K562 (cell line): Measurements from ENCODE around the gene LIMCH1. TPM values are rescaled to one million over a fixed set of nuclear protein-coding genes. Genes with fewer than 3 reads are reported as not detected.

Source experiments
- ATAC-seq: fragments of 200-7000 bp; cut with Tn5 transposase; 3 replicates; pipeline ENCODE4 v1.9.1; 2020; ENCODE audit warnings: moderate library complexity
- BruUV-seq: library from RNA; stranded (reverse); fragments of 400-500 nt; replicated peaks from 2 replicates; lab custom pipeline; 2021; lab: Mats Ljungman, UMichigan
- CTCF ChIA-PET: fragments of 300-600 bp; formaldehyde crosslinking; extraction: SDS; loops from one replicate; lab custom pipeline; 2021; ENCODE audit warnings: low intra/inter-chr PET ratio; lab: Yijun Ruan, JAX
- POLR2A ChIA-PET: fragments of 300-600, 350-650 bp; sonication (Branson Sonifier 250); formaldehyde crosslinking; extraction: SDS; loops from one replicate; lab custom pipeline; 2021; ENCODE audit warnings: antibody characterized with exemption, inconsistent platforms; lab: Yijun Ruan, JAX
- DNase-seq, 4 experiments: peaks; one replicate each; pipeline versions ENCODE4 v3.0.0 to v3.0.0-alpha.2; 2011 to 2018; ENCODE audit warnings: low spot score in 3 of 4, mixed read lengths in 3 of 4; ENCODE audit errors: extremely low read depth in 1 of 4
- FAIRE-seq: peaks from 2 replicates; lab custom pipeline; 2011; peaks lifted over from hg19 to GRCh38; lab: Jason Lieb, UNC
- H2AFZ ChIP-seq: 2 replicates; pipeline ENCODE4 v1.6.0; 2011; ENCODE audit warnings: low read depth, low read length, control low read depth, inconsistent platforms
- H3K27ac ChIP-seq: fragments of 200-600 bp; 3 replicates; pipeline ENCODE4 v1.8.0; 2011; ENCODE audit warnings: low read depth, mild to moderate bottlenecking, control low read depth, inconsistent platforms, low read length, moderate library complexity, mixed read lengths; ENCODE audit errors: extremely low read depth
- H3K27me3 ChIP-seq, 2 experiments: fragments of 300-600 bp in 1 of 2; 2 replicates in 1 of 2; 3 replicates in 1 of 2; pipeline versions ENCODE4 v1.6.0 to v1.8.0; 2011; ENCODE audit warnings: inconsistent platforms in 2 of 2, low read length in 2 of 2, mild to moderate bottlenecking in 1 of 2, mixed read lengths in 1 of 2, moderate library complexity in 1 of 2; ENCODE audit not compliant: control insufficient read depth in 2 of 2, insufficient read depth in 2 of 2
- H3K36me3 ChIP-seq: fragments of 300-600 bp; 3 replicates; pipeline ENCODE4 v1.8.0; 2011; ENCODE audit warnings: mild to moderate bottlenecking, low read length, inconsistent platforms; ENCODE audit not compliant: control insufficient read depth, insufficient read depth
- H3K4me1 ChIP-seq, 2 experiments: fragments of 200-600 bp in 1 of 2; replicated peaks in 1 of 2; 2 replicates in 1 of 2; 3 replicates in 1 of 2; pipeline versions ENCODE4 v1.5.1 to v1.8.0; 2011; ENCODE audit warnings: inconsistent platforms in 2 of 2, low read length in 2 of 2, mild to moderate bottlenecking in 1 of 2, mixed read lengths in 1 of 2, moderate library complexity in 1 of 2; ENCODE audit not compliant: control insufficient read depth in 2 of 2, insufficient read depth in 2 of 2
- H3K4me2 ChIP-seq: 2 replicates; pipeline ENCODE4 v1.6.1; 2011; ENCODE audit warnings: low read length, control low read depth, inconsistent platforms, mixed read lengths; ENCODE audit not compliant: insufficient read depth
- H3K4me3 ChIP-seq: fragments of 200-600 bp; sonication (generic), shearing (Covaris generic); 2 replicates; pipeline ENCODE4 v1.5.1; 2016; ENCODE audit warnings: control low read depth, inconsistent platforms
- H3K79me2 ChIP-seq: fragments of 200-600 bp; 3 replicates; pipeline ENCODE4 v1.8.0; 2011; ENCODE audit warnings: low read length, inconsistent platforms; ENCODE audit not compliant: control insufficient read depth, insufficient read depth
- H3K9ac ChIP-seq, 2 experiments: 2 replicates each; pipeline versions ENCODE4 v1.6.0 to v1.6.1; 2011; ENCODE audit warnings: low read depth in 2 of 2, low read length in 2 of 2, control low read depth in 1 of 2, inconsistent platforms in 1 of 2, mild to moderate bottlenecking in 1 of 2, mixed read lengths in 1 of 2; ENCODE audit not compliant: insufficient read depth in 1 of 2
- H3K9me1 ChIP-seq: one replicate; pipeline ENCODE4 v1.6.0; 2011; ENCODE audit warnings: inconsistent platforms, mild to moderate bottlenecking, low read length, moderate library complexity; ENCODE audit not compliant: control insufficient read depth, insufficient read depth
- H3K9me3 ChIP-seq: replicated peaks from 2 replicates; pipeline ENCODE4 v1.5.1; 2011; ENCODE audit warnings: low read depth, low read length, inconsistent platforms; ENCODE audit not compliant: control insufficient read depth, insufficient read depth
- H4K20me1 ChIP-seq: replicated peaks from 2 replicates; pipeline ENCODE4 v1.6.1; 2011; ENCODE audit warnings: low read length, inconsistent platforms, mixed read lengths; ENCODE audit not compliant: control insufficient read depth, insufficient read depth
- ATF1 ChIP-seq, 2 experiments: fragments of 450-650 bp in 1 of 2; IDR thresholded peaks; 2 replicates each; pipeline ENCODE4 v1.6.1; 2016; ENCODE audit warnings: missing compliant biosample characterization in 1 of 2, missing genetic modification characterization in 1 of 2
- CEBPB ChIP-seq: fragments of 450-650 bp; IDR thresholded peaks from 2 replicates; pipeline ENCODE4 v1.6.1; 2016; ENCODE audit warnings: missing genetic modification characterization, missing compliant biosample characterization
- GATAD2A ChIP-seq: fragments of 450-650 bp; IDR thresholded peaks from 2 replicates; pipeline ENCODE4 v1.6.1; 2017
- KDM1A ChIP-seq, 2 experiments: fragments of 450-650 bp; IDR thresholded peaks; 2 replicates each; pipeline ENCODE4 v1.6.1; 2016; ENCODE audit warnings: mild to moderate bottlenecking in 2 of 2
- WGBS: fragments of 100-300 bp; shearing (Covaris generic); methylation state at CpG from one replicate; pipeline ENCODE4 v1.1.6; 2016; ENCODE audit warnings: low coverage, mixed read lengths; ENCODE audit not compliant: insufficient coverage; ENCODE audit errors: missing lambda C conversion rate; 5-methylcytosine and 5-hydroxymethylcytosine counted together
- in situ Hi-C: fragments of 300-500 bp; cut with MboI; formaldehyde crosslinking; loops from 4 replicates; pipeline ENCODE4 v1.15.0; 2018; ENCODE audit warnings: inconsistent platforms, mixed read lengths
- intact Hi-C: fragments of 100-400 bp; cut with micrococcal nuclease; formaldehyde crosslinking; loops from 2 replicates; pipeline ENCODE4 v1.14.2; 2022
- polyA plus RNA-seq, 8 experiments: library from polyadenylated mRNA; depleted of rRNA in 4 of 8; stranded (reverse) in 5 of 8; unstranded in 3 of 8; fragments of >200 nt; fragmentation: Nextera tagmentation in 2 of 8; fragmentation: Illumina TruSeq in 1 of 8; extraction: Ambion mirVana in 2 of 8; extraction: Trizol in 1 of 8; gene quantifications; 2 replicates each; pipeline versions ENCODE4 v1.2.1 to v1.2.3, GENCODE V29; 2011 to 2014; ENCODE audit warnings: inconsistent platforms in 1 of 8, missing spikeins in 1 of 8
- total RNA-seq, 7 experiments: library from RNA; depleted of rRNA in 6 of 7; stranded (reverse); fragments of >200 nt in 6 of 7; fragmentation: Illumina TruSeq in 2 of 7; extraction: Trizol in 2 of 7; gene quantifications; 2 replicates each; pipeline versions ENCODE4 v1.2.1 to v1.2.3, GENCODE V29; 2011 to 2021; ENCODE audit warnings: low replicate concordance in 1 of 7

Gene LIMCH1
- total and polyA plus RNA-seq, 9 of the 15 experiments (the other 6 are each of a cell fraction or from before 2014, with no cell fraction given), result 0.35 TPM; not detected in 8

DNA sequence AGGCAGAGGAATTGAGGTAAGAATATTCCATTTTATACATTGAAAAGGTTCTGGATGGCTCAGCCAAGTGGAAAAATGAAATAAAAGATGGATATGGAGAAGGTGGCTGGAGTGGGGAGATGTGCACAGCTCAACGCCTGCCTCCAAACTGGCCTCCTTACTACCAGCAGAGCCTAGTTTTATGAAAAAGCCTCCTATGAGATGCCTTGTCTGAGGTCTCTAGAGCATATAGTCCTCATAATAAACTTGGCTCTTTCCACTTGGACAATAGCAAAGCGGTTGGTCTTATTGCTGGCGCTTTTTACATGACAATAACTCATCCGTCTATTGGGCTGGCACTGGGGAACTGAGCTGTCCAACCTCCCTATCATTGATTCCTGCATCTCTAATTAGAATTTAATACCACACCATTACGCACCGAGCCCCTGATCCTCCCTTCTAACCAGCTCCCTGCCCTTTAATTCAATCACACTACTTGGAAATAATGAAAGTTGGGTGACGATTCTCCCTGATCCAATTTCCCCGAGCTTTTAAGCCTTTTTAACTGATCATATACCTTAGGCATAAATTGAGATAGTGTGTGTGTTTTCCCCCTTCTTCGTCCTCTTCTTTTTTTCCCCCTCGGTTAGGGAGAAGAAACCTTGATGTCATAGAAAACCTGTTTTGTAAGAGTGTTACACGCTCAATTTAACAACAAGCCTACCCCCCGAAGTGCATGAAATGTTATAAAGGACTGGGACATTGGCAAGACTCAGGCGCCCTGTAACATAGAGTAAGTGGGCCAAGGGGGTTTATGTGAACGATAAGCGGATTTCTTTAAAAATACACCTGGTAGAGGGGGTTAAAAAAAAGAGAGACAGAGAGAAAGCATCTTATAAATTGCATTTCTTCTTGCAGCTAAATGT is 210.9 kb downstream of the LIMCH1 start, which contains the start of gene PHOX2B:
TSS of gene PHOX2B (minus strand) at position 155 of the 905 bp plus-strand sequence. CDS start at position 40, 115 bp downstream.
- Histone ChIP-seq H3K4me2 (no peak within 1 kb of the TSS), H4K20me1 (no peaks in the 10 kb centered on the region), H3K27me3 (peaks cover 27 to 68% of the 10 kb centered on the region in 2 experiments; a peak in 4 of 5 replicates), H3K9ac (no peak within 1 kb of the TSS), H3K79me2 (no peaks in the 10 kb centered on the region), H3K27ac (no peak within 1 kb of the TSS), H3K4me1 (peaks cover 0 to 14% of the 10 kb centered on the region in 2 experiments; a peak in 2 of 5 replicates), H2AFZ (no peak within 1 kb of the TSS), H3K4me3 (no peak within 1 kb of the TSS), H3K9me1 (no peaks in the 10 kb centered on the region), H3K9me3 (no peaks in the 10 kb centered on the region), H3K36me3 (no peaks in the 10 kb centered on the region)
- in situ Hi-C loops (no loop called here), intact Hi-C loops (no loop called here)
- FAIRE-seq (no peak), DNase-seq (no peak), ATAC-seq (no peak)
- ChIA-PET CTCF (no interaction called here), POLR2A (no interaction called here)
- WGBS, result 0% methylated on average over 15 of the region's 15 CpGs
- TF ChIP-seq CEBPB (tag), result no peak
- no TSS peak for BruUV-seq

DNA sequence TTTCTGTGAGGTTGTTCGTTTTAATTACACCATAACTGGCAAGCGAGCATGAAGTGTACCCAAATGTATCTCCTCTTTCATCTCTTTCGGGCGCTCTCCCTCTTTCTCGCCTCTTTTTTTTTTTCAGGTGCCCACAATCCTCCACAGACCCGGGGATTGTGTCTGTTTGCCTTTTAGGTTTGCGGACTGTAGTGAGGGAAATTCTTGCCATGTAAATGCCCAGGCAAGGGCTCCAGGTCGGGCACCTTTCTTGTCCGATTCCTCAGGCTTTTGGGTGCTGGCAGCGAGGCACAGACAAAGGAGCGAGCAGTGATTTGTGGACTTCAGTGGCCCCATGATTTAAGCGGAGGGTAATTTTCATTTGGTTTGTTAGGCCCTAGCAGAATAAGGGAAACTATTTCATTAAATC is 211.7 kb downstream of the LIMCH1 start:
- in situ Hi-C loops, result no loop called here
- H4K20me1 ChIP-seq, result no peaks in the 10 kb centered on the region; the same call in 1 of the 2 replicates
- FAIRE-seq (no peak), DNase-seq (no peak), ATAC-seq (no peak)
- ChIA-PET POLR2A (no interaction called here), CTCF (no interaction called here)
- H3K27me3 ChIP-seq, result peaks cover 24 to 65% of the 10 kb centered on the region in 2 experiments; a peak in 4 of 5 replicates
- BruUV-seq, result no TSS peak
- no peak overlapping the region for H3K4me2 ChIP-seq
- no peak for TF ChIP-seq ATF1 (CRISPR knock-in tag; IDR thresholded peaks at IDR 0.05)
- TF ChIP-seq ATF1 (tag; IDR thresholded peaks at IDR 0.05), result no peak
- no peak for TF ChIP-seq KDM1A (IDR thresholded peaks at IDR 0.05)
- no peak for TF ChIP-seq GATAD2A
- 0% methylated on average over 11 of the region's 12 CpGs for WGBS
- intact Hi-C loops, result no loop called here
- no peaks in the 10 kb centered on the region for H3K9me3 ChIP-seq
- H3K79me2 ChIP-seq, result no peaks in the 10 kb centered on the region
- no peak overlapping the region for H3K4me3 ChIP-seq
- no peaks in the 10 kb centered on the region for H3K36me3 ChIP-seq
- no peak overlapping the region for H3K27ac ChIP-seq
- H3K4me1 ChIP-seq, result peaks cover 0 to 14% of the 10 kb centered on the region in 2 experiments; a peak in 2 of 5 replicates
- H3K9ac ChIP-seq, result no peak overlapping the region
- H2AFZ ChIP-seq, result no peak overlapping the region
- H3K9me1 ChIP-seq, result no peaks in the 10 kb centered on the region

Other genes with a start within 250 kb of the LIMCH1 start
- not detected in 2 replicates for gene PHOX2B, start 210.6 kb downstream of the LIMCH1 start, total RNA-seq (2014; rRNA removed)
- not detected in 2 replicates for gene PHOX2B, start 210.6 kb downstream of the LIMCH1 start, total RNA-seq (2014; rRNA removed; fragmentation: Illumina TruSeq; extraction: Trizol)
- not detected in 2 replicates for gene PHOX2B, start 210.6 kb downstream of the LIMCH1 start, total RNA-seq (2015; rRNA removed; fragmentation: Illumina TruSeq; extraction: Trizol)
- not detected in 2 replicates for gene PHOX2B, start 210.6 kb downstream of the LIMCH1 start, total RNA-seq (2021)
- not detected in 2 replicates for gene PHOX2B, start 210.6 kb downstream of the LIMCH1 start, polyA plus RNA-seq (2011; rRNA removed)
- gene PHOX2B, start 210.6 kb downstream of the LIMCH1 start, polyA plus RNA-seq (2014; fragmentation: Illumina TruSeq; extraction: Trizol), result not detected in 2 replicates
- gene PHOX2B, start 210.6 kb downstream of the LIMCH1 start, polyA plus RNA-seq (2014; fragmentation: Nextera tagmentation; extraction: Ambion mirVana), result not detected
- gene PHOX2B, start 210.6 kb downstream of the LIMCH1 start, polyA plus RNA-seq (2014; rRNA removed), result not detected in 2 replicates